HepG2 (cell line): Measurements from ENCODE around the gene VEGFA. TPM values are rescaled to one million over a fixed set of nuclear protein-coding genes. Genes with fewer than 3 reads are reported as not detected.
A peak's percentile ranks its signal among the peaks of the same experiment; 100 is the strongest.

Source experiments
- ATF4 ChIP-seq, 2 experiments: fragments of 450-650 bp in 1 of 2; sonication (generic) in 1 of 2; formaldehyde crosslinking; IDR thresholded peaks; 2 replicates each; pipeline versions ENCODE4 v1.5.0 to v1.8.0; 2020 to 2022; ENCODE audit warnings: mild to moderate bottlenecking in 1 of 2, missing genetic modification reagents in 1 of 2
- HMGXB3 ChIP-seq: sonication (generic); formaldehyde crosslinking; IDR thresholded peaks from 2 replicates; pipeline ENCODE4 v1.4.0; 2020; ENCODE audit warnings: missing genetic modification reagents, borderline replicate concordance
- KDM6A ChIP-seq: IDR thresholded peaks from 2 replicates; pipeline ENCODE4 v1.6.1; 2016; ENCODE audit warnings: low read depth
- KIAA2018 ChIP-seq: sonication (generic); formaldehyde crosslinking; IDR thresholded peaks from 2 replicates; pipeline ENCODE4 v1.5.0; 2020; ENCODE audit warnings: mild to moderate bottlenecking, missing genetic modification reagents, borderline replicate concordance
- PCBP2 ChIP-seq: fragments of 200-400 bp; formaldehyde crosslinking; optimal IDR thresholded peaks from 2 replicates; pipeline ENCODE3; 2018; ENCODE audit warnings: low read length, low read depth; ENCODE audit not compliant: poor library complexity, severe bottlenecking
- PLRG1 ChIP-seq: fragments of 450-650 bp; conservative IDR thresholded peaks from 2 replicates; pipeline ENCODE4 v1.6.1; 2016
- REPIN1 ChIP-seq: sonication (generic); formaldehyde crosslinking; IDR thresholded peaks from 2 replicates; pipeline ENCODE4 v1.8.0; 2022; ENCODE audit warnings: missing genetic modification reagents, low read depth, mild to moderate bottlenecking, borderline replicate concordance
- SRSF9 ChIP-seq: fragments of 200-400 bp; formaldehyde crosslinking; IDR thresholded peaks from 2 replicates; pipeline ENCODE4 v1.6.1; 2018; ENCODE audit warnings: borderline replicate concordance, mild to moderate bottlenecking, low read depth, low read length; ENCODE audit not compliant: insufficient read depth, poor library complexity, severe bottlenecking
- TFDP2 ChIP-seq: sonication (generic); formaldehyde crosslinking; IDR thresholded peaks from 2 replicates; pipeline ENCODE4 v1.4.0; 2020; ENCODE audit warnings: missing genetic modification reagents
- THAP7 ChIP-seq: sonication (generic); formaldehyde crosslinking; IDR thresholded peaks from 2 replicates; pipeline ENCODE4 v1.8.1; 2023; ENCODE audit warnings: mild to moderate bottlenecking, missing genetic modification reagents
- ZFX ChIP-seq: sonication (generic); formaldehyde crosslinking; IDR thresholded peaks from 2 replicates; pipeline ENCODE4 v1.4.0; 2020; ENCODE audit warnings: mild to moderate bottlenecking, low read depth, missing genetic modification reagents, moderate library complexity
- ZNF143 ChIP-seq: sonication (generic); formaldehyde crosslinking; IDR thresholded peaks from 2 replicates; pipeline ENCODE4 v1.4.0; 2020; ENCODE audit warnings: missing genetic modification reagents
- polyA plus RNA-seq, 8 experiments: library from polyadenylated mRNA; depleted of rRNA in 3 of 8; stranded (reverse) in 7 of 8; unstranded in 1 of 8; fragments of >200 nt; fragmentation: Illumina TruSeq in 4 of 8; extraction: Trizol in 4 of 8; gene quantifications; 2 replicates each; pipeline versions ENCODE4 v1.2.1 to v1.2.3, GENCODE V29; 2011 to 2016; ENCODE audit warnings: low read depth in 4 of 8, missing spikeins in 1 of 8, mixed read lengths in 1 of 8; ENCODE audit not compliant: insufficient read depth in 1 of 8
- total RNA-seq, 5 experiments: library from RNA; depleted of rRNA; stranded (reverse); fragments of >200 nt; fragmentation: Illumina TruSeq; extraction: Trizol; gene quantifications; 2 replicates each; pipeline ENCODE4 v1.2.3, GENCODE V29; 2016; ENCODE audit warnings: low read depth in 1 of 5

Gene VEGFA
- total and polyA plus RNA-seq, 2 of the 13 experiments (the other 11 are each of a cell fraction or from before 2014, with no cell fraction given) = 68.1 to 629 TPM

GRCh38 chr6:43803055-43803782 lies 33.2 kb downstream of the VEGFA start (continued):
- TF ChIP-seq HMGXB3 (0 out of 2 replicates have a peak, but pooled peaks have one; percentile 11), TFDP2 (no peak), PLRG1 (no peak), ATF4 (CRISPR knock-in tag; IDR thresholded peaks at IDR 0.05) (peak in 1 of 2 experiments; percentile 61; a peak in 1 of 4 replicates), ZFX (CRISPR knock-in tag) (no peak), PCBP2 (no peak), KDM6A (CRISPR knock-in tag) (no peak), ZNF143 (no peak), THAP7 (CRISPR knock-in tag) (no peak), KIAA2018 (CRISPR knock-in tag) (no peak), SRSF9 (no peak), REPIN1 (CRISPR knock-in tag) (no peak)
